Right forelimb (tissue), 1 donor: Measurements from ENCODE around the gene SPACA5.
"Not testable (repeated sequence)": the region's sequence is repeated elsewhere in the genome, so short reads cannot be mapped to it uniquely, and the experiment has no call there.

ENCODE experiments used
- DNase-seq: peaks from one replicate; pipeline ENCODE4 v3.0.0-alpha.2; 2018

Gene SPACA5

DNA sequence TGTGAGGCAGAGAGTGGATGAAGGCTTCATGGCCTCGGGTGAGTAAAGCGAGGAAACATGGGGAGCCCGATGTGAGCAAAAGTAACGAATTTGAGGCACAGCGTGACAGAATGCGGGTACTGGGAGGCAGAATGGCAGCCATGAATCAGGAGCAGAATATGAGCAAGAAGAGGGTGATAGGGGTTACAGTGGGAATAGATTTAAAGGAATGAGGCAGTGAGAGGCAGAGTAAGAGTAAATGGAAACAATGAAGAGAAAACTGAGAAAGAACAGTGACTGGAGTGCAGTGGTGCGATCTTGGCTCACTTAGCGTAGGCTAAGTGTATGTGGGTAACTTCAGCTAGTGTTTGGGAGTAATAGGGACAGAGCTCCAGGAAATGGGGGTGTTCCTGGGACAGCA lies at the start of gene SPACA5:
Gene SPACA5, plus strand, starts transcription at position 301 of the 400 bp plus-strand sequence. CDS start 815 bp downstream, outside the sequence.
- not testable (repeated sequence) for DNase-seq

DNA sequence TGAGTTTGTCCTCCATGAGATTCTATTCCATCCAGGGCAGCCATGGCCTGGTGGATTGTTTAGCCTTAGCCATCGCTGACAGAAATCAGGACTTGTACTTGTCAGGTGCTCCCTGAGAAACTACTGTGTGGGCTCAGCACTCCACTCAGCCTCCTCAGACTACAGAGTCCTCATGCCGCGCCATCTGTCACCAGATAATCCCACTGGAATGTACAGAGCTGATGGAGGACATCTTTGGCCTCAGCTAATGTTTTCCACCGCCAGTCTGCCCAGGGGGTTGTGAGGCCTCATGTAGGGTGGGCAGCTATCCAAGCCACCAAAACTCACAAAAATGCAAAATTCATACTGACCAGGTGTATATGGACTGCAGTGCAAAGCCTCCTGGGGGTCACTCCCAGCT lies 48.6 kb upstream of the SPACA5 start:
- not testable (repeated sequence) for DNase-seq

DNA sequence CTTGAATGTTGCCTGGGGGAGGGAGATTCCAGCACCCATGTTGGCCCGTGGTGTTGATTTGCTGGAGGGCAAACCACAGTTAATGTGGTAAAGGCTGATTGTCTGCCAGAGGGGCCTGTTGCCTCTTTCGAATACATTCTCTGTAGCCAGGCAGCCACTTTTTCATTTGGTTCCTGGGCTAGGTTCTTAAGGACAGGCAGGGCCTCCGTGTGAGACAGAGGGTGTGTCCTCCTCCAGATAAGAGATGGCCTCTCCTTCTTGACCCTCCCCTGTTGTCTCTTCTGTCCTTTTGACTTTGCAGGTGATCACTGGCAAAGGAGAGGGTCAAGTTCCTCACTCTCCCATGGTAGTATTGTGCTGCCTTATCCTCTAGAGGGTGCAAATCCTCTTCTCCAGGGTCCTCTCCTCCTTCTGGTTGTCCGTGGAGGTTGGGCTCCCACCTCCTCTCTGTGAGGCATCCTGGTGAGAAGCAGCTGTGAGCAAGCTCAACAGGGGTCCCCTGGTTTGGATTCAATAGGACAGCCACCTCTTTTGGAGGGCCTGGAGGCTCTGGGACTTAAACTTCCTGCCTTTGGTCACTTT lies 47.9 kb upstream of the SPACA5 start:
- DNase-seq = no peak

DNA sequence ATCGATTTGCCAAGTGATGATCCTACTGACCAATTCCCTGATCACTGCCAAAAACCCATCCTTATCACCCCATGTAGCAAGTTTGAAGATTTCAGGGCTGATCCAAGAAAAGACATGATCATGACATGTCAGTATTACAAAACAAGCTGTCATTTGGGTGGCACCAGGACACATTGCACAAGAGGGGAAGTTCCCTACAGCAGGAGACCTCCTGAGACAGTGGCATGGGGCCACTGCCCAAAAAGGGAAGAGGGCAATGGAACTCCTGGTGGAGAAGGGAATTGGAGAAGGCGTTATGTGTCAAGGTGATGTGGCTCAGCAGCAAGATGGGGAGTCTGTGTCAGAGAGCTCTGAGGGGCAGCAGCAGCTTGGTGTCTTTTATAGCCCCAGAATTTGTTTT lies 46.4 kb upstream of the SPACA5 start:
- no peak for DNase-seq

DNA sequence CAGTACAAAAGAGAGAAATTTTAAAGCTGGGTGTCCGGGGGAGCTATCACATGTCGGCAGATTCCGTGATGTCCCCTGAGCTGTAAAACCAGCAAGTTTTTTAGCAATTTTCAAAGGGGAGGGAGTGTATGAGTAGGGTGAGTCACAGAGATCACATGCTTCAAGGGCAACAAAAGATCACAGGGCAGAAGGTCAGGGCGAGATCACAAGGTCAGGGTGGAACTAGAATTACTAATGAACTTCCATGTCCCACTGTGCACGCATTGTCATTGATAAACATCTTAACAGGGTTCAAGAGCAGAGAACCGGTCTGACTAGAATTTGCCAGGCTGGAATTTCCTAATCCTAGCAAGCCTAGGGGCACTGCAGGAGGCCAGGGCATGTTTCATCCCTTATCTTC lies 45.0 kb upstream of the SPACA5 start:
- not testable (repeated sequence) for DNase-seq

DNA sequence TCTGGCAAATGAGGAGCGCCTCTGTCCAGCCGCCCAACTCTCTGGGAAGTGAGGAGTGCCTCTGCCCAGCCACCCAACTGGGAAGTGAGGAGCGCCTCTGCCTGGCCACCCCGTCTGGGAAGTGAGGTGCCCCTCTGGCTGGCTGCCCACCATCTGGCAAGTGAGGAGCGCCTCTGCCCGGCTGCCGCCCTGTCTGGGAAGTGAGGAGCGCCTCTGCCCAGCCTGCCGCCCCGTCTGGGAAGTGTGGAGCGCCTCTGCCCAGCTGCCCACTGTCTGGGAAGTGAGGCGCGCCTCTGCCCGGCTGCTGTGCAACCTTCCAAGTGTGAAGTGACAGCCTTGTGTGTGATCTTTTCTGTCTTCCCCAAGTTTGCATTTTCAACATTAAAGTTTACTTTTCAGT lies 41.3 kb upstream of the SPACA5 start:
- not testable (repeated sequence) for DNase-seq

DNA sequence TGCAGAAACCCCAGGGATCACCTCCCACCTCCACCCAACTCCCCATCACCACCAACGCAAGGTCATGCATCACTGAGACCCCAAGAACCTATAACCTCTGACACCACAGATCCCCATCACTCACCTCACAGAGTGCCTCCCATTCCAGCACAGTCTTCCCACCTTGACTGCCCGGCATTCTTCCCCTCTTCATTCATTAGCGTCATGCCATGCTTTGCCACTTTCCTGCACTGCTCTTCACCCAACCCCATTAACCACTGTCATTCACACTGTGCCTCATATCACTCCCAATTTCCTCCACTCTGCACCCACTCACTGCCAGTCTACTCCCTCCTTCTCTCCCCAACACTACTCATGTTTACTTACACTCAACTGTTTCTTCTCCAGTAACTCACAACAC lies 33.6 kb upstream of the SPACA5 start:
- no peak for DNase-seq

DNA sequence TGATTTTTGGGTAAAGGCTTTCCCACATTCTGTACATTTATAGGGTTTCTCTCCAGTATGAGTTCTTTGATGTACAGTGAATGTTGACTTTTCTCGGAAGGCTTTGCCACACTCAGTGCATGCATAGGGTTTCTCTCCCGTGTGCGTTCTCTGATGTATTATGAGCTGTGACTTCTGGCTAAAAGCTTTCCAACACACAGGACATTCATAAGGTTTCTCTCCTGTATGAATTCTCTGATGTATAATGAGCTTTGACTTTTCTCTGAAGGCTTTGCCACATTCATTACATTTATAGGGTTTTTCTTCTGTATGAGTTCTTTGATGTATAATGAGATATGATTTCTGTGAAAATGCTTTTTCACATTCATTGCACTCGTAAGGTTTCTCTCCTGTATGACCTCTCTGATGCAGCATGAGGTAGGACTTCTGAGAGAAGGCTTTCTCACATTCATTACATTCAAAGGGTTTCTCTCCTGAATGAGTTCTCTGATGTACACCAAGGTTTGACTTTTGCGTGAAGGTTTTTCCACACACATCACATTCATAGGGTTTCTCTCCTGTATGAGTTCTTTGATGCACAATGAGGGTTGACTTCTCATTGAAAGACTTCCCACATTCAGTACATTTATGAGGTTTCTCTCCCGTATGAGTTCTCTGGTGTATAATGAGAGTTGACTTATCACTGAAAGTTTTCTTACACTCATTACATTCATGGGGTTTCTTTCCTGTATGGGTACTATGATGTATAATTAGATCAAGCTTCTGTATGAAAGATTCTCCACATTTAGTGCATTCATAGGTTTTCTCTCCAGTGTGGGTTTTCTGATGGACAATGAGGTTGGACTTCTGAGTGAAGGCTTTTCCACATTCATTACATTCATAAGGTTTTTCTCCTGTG lies 30.3 kb upstream of the SPACA5 start:
- DNase-seq = no peak

DNA sequence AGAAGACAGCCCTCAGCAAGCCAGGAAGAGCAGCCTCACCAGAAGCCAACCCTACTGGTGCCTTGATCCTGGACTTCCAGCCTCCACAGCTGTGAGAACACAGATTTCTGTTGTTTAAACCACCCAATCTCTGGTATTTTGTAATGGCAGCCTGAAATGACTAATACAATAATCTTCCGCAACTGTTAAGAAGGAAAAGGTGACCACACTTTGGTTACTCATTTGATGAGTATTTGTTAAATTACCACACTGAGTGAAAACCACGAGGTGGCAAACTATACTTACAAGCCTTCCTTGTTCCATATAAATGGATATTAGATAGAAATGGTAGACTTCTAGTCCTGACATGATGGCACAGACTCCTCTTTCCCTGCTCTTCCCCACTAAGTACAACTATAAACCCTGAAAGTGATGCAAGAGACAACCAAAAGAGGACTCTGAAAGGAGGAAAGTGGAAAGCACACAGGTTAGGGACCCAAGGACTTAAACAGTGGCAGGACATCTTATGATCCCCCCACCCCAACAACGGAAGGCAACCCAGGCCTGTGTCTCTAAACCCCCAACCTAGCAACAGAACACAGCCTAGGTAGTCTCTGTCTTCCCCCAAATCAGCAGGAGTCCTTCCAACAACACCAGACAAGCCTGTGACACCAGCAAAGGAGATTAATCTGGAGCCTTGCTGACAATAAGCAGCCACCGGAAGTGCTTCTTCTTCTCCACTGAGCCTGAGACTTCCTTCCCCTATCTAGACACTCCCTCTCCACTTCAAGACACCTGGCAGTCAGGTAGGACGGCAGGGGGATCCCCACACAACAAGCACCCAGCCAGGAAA lies 15.3 kb upstream of the SPACA5 start:
- DNase-seq = no peak

DNA sequence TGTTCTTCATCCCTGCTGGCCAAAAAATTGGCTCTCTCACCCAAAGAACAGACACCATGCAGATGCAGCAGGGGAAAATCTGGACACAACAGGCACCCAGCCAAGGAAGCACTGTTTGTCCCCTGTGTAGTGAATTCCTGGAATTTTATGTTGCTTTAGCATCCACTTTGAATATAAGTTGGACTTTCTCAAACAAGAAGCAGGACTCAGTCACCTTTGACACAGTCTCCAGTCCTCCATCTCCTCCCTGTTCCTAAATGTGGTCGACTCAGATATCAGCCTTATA lies 14.8 kb upstream of the SPACA5 start:
- no peak for DNase-seq

DNA sequence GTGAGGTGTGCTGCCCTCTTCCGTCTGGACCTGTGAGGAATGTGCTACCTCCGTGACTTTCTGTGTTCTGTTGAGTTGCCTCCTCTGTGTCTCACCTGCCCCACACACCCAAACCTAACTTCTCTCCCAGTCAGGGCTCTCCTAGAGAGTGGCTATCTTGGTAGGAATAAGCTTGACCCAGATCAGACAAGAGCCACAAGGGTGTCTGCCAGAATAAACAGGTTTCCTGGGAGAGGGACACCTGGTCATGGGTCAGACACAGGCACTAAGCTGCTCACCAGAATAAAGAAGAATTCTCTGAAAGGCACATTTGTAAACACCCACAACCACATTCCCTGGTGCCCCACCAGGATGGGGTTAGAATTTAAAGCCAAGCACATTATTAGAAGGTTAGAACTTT lies 14.1 kb upstream of the SPACA5 start:
- DNase-seq = no peak

DNA sequence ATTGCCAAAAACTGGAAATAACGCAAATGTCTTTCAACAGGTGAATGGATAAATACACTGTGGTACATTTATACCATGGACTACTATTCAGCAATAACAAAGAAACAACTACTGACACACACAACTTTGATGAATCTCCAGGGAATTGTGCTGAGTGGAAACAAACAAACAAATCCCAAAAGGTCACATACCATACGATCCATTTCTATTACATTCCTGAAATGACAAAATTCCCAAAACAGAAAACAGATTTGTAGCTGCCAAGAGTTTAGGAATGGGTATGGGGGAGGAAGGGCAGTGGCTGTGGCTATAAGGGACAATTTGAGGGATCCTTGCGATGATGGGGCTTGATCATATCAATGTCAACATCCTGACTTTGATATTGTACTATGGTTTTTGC lies 5.5 kb upstream of the SPACA5 start:
- DNase-seq = no peak

DNA sequence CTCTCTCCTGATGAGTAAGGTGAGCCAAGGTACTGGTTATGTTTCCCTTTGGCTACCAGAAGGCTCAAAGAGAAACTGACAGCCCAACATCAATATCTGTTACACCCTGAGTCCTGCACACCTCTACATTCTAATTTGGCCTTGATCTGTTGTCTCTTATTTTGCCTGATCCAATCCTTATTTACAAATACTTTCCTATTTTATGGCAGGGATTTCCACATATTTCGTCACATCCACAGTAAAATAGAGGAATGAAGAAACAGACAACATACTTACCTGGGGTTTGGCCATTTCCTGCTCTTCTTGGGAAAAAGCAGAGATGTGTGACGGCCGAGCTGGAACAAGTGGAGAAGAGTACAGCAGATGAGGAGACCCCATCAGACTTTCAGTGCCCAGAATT lies 4.5 kb upstream of the SPACA5 start:
- DNase-seq = no peak

DNA sequence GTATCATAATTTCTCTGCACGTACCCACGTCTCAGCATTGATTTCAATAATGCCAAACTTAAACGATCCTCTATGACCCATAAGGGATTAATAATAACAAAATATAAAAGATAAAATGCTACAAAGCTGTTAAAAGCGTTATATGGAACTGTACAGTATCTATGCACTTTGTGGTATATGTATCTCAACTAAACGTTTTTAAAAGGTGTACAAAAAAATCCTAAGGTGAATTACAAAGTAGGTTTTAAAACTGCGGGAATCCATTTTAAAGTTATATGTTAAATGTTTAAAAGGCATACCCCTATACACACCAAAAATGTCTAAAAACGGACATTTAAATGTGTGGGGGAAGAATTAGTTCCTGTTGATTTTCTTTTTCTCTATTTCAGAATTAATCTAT lies 3.9 kb upstream of the SPACA5 start:
- DNase-seq = no peak

DNA sequence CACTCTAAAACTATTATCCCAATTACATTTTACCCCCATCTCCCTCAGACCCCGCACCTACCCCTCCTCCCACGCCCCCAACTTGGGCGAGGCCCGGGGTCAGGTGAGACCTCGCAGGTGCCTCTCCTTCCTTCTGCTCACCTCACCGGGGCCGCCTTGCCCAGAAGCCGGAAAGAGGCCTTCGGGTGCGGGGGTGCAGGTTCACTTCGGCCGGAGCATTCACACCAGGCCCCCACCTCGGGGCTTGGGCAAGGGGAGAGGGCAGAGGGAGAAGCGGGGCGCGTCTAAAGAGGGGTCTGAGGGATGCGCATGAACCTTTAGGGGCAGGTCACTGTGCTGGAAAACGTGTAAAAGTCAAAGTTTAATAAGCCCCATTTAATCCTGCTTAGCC lies 3.4 kb upstream of the SPACA5 start:
- DNase-seq = peak; percentile 42

DNA sequence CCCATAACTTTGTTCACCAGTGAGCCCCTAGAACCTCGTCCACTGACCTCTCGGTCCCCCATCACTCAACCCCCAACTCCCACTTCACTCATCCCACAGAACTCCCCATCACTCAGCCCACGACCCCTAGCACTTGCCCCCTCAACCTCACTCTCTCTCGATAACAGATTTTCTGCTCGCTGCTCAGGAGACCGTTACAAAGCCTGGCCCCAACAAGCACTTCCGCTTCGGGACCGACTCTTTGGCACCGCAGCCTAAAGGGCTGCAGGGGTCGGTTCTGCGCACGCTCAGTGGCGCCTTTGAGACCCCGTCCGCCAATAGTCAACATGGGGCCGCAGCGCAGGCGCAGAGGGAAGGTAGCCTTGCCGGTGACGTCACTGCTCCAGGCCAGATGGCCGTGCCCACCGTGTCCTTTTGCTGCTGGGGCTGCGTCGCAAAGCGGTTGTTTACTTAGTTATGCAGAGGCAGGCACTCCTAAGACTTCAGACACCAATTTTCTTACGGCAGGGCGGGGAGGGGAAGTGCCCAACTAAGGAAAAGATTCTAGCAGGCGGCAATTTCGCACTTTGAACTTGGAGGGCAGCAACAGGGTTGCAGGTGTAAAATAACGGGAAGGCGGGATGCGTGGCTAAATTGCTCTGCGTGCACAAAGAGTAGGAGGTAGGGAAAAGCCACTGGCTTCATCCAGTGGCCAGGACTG lies 2.9 kb upstream of the SPACA5 start, which contains the start of gene ZNF182:
Gene ZNF182, minus strand, starts transcription at position 232 of the 700 bp plus-strand sequence. CDS start 1,380 bp downstream, outside the sequence.
- peak; percentile 91 for DNase-seq

DNA sequence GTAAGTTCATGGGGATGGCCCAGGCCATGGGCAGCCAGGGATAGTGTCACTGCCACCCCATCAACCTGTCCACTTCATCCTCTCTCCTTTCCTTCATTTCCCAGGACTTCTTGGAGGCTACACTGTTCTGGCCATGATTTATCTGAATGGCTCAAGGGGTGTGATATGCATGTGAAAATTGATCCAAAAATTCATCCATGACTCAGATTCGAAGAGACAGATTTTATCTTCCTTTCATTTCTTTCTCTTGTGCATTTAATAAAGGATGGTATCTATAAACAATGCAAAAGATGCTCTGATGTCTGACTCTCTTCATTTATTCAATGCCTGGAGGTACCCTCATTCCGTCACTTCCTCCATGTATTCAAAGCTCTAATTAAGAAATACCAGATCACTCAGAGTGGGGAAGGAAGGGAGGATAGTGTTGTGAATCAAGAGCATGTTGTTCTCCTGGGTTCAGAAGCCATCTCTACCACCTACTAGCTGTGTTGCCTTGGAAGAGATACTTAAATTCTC lies 2.7 kb downstream of the SPACA5 start:
- DNase-seq = not testable (repeated sequence)

DNA sequence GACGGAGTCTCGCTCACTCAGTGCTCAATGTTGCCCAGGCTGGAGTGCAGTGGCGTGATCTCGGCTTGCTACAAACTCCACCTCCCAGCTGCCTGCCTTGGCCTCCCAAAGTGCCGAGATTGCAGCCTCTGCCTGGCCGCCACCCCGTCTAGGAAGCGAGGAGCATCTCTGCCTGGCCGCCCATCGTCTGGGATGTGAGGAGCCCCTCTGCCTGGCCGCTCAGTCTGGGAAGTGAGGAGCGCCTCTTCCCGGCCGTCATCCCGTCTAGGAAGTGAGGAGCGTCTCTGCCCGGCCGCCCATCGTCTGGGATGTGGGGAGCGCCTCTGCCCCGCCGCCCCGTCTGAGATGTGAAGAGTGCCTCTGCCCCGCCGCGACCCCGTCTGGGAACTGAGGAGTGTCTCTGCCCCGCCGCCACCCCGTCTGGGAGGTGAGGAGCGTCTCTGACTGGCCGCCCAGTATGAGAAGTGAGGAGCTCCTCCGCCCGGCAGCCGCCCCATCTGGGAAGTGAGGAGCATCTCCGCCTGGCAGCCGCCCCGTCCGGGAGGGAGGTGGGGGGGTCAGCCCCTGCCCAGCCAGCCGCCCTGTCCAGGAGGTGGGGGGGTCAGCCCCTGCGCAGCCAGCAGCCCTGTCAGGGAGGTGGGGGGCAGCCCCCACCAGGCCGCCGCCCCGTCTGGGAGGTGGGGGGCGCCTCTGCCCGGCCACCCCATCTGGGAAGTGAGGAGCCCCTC lies 10.0 kb downstream of the SPACA5 start:
- not testable (repeated sequence) for DNase-seq

DNA sequence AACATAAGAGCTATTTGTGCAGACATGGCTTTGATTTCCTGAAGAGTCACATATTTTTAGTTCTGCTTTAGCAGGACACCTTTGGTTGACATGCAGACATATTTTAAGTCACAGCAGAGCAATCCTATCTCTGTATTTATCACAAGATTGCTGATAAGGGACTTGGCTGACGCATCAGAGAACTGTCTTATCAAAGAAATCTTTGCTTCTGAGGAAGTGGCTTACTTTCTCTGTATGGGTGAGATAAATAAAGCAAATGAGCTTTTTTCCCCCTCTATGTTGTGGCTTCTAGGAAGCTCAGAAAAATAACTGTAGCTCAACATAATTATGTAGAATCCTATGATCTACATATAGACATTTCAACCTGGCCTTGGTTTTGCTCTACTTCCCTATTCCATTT lies 13.1 kb downstream of the SPACA5 start:
- not testable (repeated sequence) for DNase-seq

DNA sequence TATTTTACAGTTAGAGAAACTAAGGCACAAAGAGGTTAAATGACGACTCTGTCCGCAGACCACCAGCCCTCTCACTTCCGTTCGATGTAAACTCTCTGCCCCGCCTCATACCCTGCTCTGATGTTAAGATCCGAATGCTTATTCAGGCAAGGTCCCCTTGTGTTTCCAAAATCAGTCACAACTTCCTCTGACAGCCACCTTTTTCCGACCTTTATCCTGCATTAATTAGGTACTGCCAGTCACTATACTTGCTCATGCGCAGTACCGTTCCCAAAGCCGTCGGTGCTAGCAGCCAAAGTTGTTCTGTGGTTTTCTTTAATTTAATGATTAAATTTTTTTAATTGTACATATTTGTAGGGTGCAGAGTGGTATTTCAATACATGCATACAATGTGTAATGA lies 13.7 kb downstream of the SPACA5 start:
- DNase-seq = not testable (repeated sequence)

DNA sequence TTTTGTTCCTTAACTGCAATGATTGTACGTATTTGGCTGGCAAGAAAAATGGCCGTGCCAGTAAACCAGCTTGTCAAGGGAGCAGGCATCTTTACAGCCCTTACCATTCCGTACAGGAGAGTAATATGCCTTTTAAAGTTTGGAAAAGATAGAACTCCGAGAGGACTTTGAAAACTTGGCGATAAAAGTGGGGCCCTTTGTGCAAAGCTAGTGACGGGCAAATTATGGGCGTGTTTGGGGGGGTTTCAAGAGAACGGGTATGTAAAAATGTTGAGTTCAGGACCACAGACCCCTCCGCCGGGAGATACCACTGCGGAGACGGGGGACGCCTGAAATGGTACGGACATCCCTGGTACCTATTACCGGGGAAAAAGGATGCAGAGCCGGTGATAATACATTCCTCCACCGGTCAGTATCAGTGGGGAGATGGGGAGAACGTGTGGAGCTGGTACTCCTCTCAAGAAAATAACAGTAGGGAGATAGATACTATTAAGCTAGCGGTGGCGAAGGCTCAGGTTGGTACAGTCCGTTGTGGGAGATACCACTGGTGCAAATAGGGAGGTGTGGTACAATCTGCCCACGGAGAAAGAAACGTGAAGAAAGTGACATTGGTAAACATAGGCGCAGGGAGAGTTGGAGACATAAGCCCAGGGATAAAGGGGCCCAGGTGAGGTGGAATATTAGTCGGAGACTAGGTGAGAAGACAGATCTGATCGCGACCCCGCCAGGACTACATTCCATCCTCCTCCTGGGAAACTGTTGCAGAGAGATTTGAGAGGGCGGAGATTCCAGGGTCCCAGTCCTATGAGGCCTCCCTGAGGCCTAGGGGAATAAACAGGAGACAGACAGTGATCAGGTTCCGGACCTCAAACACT lies 14.5 kb downstream of the SPACA5 start:
- DNase-seq = peak; percentile 91
